Adipocyte (in vitro differentiated cells): ENCODE measurements around the gene TAAR5.
"Not testable (repeated sequence)": the region's sequence is repeated elsewhere in the genome, so short reads cannot be mapped to it uniquely, and the experiment has no call there.

Experiments used
- DNase-seq: peaks from one replicate; pipeline ENCODE4 v3.0.0-alpha.2; 2015; ENCODE audit warnings: low read depth
- H3K27me3 ChIP-seq: replicated peaks from 2 replicates; pipeline ENCODE4 v1.7.0; 2013; ENCODE audit warnings: mild to moderate bottlenecking, low read length, moderate library complexity; ENCODE audit not compliant: control insufficient read depth, insufficient read depth
- H3K36me3 ChIP-seq: 2 replicates; pipeline ENCODE4 v1.7.0; 2013; ENCODE audit warnings: low read length, mild to moderate bottlenecking, moderate library complexity; ENCODE audit not compliant: control insufficient read depth, insufficient read depth, severe bottlenecking
- H3K4me1 ChIP-seq: 2 replicates; pipeline ENCODE4 v1.7.0; 2013; ENCODE audit warnings: mild to moderate bottlenecking, low read length, moderate library complexity; ENCODE audit not compliant: control insufficient read depth, insufficient read depth
- H3K4me3 ChIP-seq: 2 replicates; pipeline ENCODE4 v1.7.0; 2013; ENCODE audit warnings: mild to moderate bottlenecking, low read length, moderate library complexity
- H3K9ac ChIP-seq: 2 replicates; pipeline ENCODE4 v1.7.0; 2013; ENCODE audit warnings: mild to moderate bottlenecking, low read length, moderate library complexity
- H3K9me3 ChIP-seq: 2 replicates; pipeline ENCODE4 v1.7.0; 2013; ENCODE audit warnings: mild to moderate bottlenecking, low read length, moderate library complexity; ENCODE audit not compliant: control insufficient read depth

The TAAR5 gene, protein sequence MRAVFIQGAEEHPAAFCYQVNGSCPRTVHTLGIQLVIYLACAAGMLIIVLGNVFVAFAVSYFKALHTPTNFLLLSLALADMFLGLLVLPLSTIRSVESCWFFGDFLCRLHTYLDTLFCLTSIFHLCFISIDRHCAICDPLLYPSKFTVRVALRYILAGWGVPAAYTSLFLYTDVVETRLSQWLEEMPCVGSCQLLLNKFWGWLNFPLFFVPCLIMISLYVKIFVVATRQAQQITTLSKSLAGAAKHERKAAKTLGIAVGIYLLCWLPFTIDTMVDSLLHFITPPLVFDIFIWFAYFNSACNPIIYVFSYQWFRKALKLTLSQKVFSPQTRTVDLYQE

GRCh38 chr6:132589454-132589853 lies at the start of gene TAAR5:
TSS of gene TAAR5 (minus strand) at chr6:132589741. CDS start at chr6:132589686, 55 bp downstream.
- no peak within 1 kb of the TSS for H3K9ac ChIP-seq
- H3K27me3 ChIP-seq: peaks cover 15% of the 10 kb centered on the region
- DNase-seq: no peak
- no peak within 1 kb of the TSS for H3K4me3 ChIP-seq
- no peaks in the 10 kb centered on the region for H3K4me1 ChIP-seq
- no peaks in the 10 kb centered on the region for H3K36me3 ChIP-seq
- H3K9me3 ChIP-seq: no peaks in the 10 kb centered on the region

DNA sequence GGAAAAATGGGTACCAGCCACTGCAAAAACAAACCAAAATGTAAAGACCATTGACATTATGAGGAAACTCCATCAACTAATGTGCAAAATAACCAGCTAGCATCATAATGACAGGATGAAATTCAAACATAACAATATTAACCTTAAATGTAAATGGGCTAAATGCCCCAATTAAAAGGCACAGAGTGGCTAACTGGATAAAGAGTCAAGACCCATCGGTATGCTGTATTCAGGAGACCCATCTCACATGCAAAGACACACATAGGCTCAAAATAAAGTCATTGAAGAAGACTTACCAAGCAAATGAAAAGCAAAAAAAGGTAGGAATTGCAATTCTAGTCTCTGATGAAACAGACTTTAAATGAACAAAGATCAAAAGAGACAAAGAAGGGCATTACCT lies 47.6 kb upstream of the TAAR5 start:
- H3K27me3 ChIP-seq: peaks cover 13% of the 10 kb centered on the region
- H3K36me3 ChIP-seq, H3K4me1 ChIP-seq, H3K9me3 ChIP-seq, H3K9ac ChIP-seq, H3K4me3 ChIP-seq, DNase-seq: not testable (repeated sequence)

DNA sequence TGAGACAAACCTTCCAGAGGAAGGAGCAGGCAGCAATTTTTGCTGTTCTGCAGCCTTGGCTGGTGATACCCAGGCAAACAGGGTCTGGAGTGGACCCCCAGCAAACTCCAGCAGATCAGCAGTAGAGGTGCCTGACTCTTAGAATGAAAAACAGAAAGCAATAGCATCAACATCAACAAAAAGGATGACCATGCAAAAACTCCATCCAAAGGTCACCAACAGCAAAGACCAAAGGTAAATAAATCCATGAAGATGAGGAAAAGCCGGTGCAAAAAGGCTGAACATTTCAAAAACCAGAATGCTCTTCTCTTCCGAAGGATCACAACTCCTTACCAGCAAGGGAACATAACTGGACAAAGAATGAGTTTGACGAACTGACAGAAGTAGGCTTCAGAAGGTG lies 46.4 kb upstream of the TAAR5 start:
- not testable (repeated sequence) for H3K4me1 ChIP-seq, H3K9ac ChIP-seq

DNA sequence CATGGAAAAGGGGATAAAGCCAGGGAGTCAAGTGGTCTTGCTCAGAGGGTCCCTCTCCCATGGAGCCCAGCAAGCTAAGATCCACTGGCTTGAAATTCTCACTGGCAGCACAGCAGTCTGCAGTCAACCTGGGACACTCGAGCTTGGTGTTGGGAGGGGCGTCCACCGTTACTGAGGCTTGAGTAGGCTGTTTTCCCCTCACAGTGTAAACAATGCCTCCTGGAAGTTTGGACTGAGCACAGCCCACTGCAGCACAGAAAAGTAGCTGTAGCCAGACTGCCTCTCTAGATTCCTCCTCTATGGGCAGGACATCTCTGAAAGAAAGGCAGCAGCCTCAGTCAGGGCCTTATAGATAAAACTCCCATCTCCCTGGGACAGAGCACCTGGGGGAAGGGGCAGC lies 45.7 kb upstream of the TAAR5 start:
- not testable (repeated sequence) for H3K36me3 ChIP-seq, H3K9me3 ChIP-seq, H3K9ac ChIP-seq, H3K4me1 ChIP-seq, H3K4me3 ChIP-seq, DNase-seq
- H3K27me3 ChIP-seq: peaks cover 24% of the 10 kb centered on the region

More for the DNA sequence above, 46.4 kb upstream of the TAAR5 start:
- H3K4me3 ChIP-seq, H3K36me3 ChIP-seq, H3K9me3 ChIP-seq, DNase-seq: not testable (repeated sequence)
- H3K27me3 ChIP-seq: peaks cover 22% of the 10 kb centered on the region

GRCh38 chr6:132634796-132635195 lies 45.3 kb upstream of the TAAR5 start:
- Histone ChIP-seq H3K4me3 (no peak overlapping the region), H3K9me3 (peaks cover 7% of the 10 kb centered on the region), H3K4me1 (no peaks in the 10 kb centered on the region), H3K9ac (no peak overlapping the region), H3K36me3 (no peaks in the 10 kb centered on the region), H3K27me3 (peaks cover 24% of the 10 kb centered on the region)
- no peak for DNase-seq

DNA sequence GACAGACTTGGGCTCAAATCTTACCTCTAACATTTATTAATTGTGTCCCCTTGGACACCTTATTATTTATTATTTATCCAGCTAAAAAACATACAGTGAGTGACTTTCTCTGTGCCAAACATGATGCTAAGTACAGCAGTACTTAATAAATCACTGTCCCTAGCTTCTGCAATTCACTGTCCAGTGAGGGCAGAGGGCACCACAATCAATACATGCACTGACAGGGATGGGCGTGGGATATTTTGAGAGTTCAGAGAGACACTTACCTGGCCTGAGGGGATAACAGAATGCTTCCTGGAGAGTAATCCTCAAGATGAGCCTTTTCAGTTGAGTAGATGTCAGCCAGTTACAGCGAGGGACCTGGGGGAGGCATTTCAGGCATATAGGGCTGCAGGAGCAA lies 43.8 kb upstream of the TAAR5 start:
- DNase-seq: no peak

DNA sequence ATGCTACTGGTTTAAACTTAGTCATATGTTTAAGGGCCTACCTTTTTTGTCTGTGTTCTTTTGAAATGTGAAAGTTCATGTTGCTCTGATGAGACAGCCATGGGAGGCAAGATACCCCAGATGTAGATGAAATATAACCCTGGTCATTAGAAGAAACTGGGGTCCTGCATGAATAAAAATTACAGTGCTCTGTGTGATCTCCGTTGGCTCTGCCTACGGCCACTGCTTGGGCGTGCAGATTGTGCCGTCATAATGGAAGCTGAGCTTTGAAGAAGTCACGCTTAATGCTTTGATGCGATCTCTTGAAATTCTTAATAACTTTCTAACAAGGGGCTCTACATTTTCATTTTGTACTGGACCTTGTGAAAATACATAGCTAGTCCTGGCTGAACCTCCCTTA lies 34.6 kb upstream of the TAAR5 start, which contains the start of gene TAAR2:
Gene TAAR2 (minus strand): TSS at position 101 of the 400 bp plus-strand sequence. CDS start 0 bp downstream, at position 101.
- DNase-seq: no peak
- H3K27me3 ChIP-seq: peaks cover 8% of the 10 kb centered on the region
- H3K4me3 ChIP-seq: no peak within 1 kb of the TSS
- H3K36me3 ChIP-seq: no peaks in the 10 kb centered on the region
- no peaks in the 10 kb centered on the region for H3K9me3 ChIP-seq
- H3K9ac ChIP-seq: no peak within 1 kb of the TSS
- no peaks in the 10 kb centered on the region for H3K4me1 ChIP-seq

More for the DNA sequence above, 43.8 kb upstream of the TAAR5 start:
- Histone ChIP-seq H3K9me3 (peaks cover 7% of the 10 kb centered on the region), H3K4me1 (no peaks in the 10 kb centered on the region), H3K9ac (no peak overlapping the region), H3K27me3 (peaks cover 24% of the 10 kb centered on the region), H3K36me3 (no peaks in the 10 kb centered on the region), H3K4me3 (no peak overlapping the region)

DNA sequence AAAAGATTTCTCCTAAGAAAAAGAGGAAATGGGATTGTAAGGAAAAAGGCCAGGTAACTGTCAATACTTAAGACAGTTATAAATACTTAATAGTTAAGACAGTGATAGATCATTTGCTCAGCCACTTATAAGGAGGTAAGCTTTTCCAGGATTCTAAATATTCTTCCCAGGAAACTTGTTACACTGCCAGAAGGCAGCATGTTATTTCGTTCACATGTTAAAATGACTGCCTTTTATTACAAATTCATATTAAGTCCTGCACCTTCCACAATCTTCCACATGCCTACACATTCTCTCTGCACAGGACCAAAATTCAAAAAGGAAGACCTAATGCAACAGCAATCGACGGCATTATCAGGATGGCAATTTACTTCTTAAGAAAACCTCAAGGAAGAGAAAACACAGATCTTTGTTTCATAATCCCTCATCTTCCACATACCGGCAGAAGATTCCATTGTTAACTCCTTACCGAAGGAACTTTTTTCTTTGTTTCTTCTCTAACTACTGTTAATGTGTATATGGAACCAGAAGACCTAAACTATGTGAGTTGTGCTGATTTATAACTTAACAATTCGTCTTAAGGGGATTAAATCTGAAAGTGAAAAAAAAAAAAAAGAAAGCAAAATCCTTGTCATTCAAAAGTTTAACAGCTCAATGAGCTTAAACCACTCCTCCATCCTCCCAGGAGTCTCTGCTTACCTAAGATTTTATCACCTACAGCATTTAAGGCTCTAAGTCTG lies 33.7 kb upstream of the TAAR5 start:
- peaks cover 8% of the 10 kb centered on the region for H3K27me3 ChIP-seq
- H3K9me3 ChIP-seq: no peaks in the 10 kb centered on the region
- H3K9ac ChIP-seq: no peak overlapping the region
- H3K4me1 ChIP-seq: no peaks in the 10 kb centered on the region
- no peak overlapping the region for H3K4me3 ChIP-seq
- no peaks in the 10 kb centered on the region for H3K36me3 ChIP-seq
- no peak for DNase-seq

GRCh38 chr6:132616677-132617076 lies 27.1 kb upstream of the TAAR5 start:
- Histone ChIP-seq H3K4me3 (no peak overlapping the region), H3K36me3 (no peaks in the 10 kb centered on the region), H3K9ac (no peak overlapping the region), H3K4me1 (no peaks in the 10 kb centered on the region), H3K9me3 (no peaks in the 10 kb centered on the region), H3K27me3 (no peaks in the 10 kb centered on the region)
- DNase-seq: no peak

GRCh38 chr6:132614554-132614953 lies 25.0 kb upstream of the TAAR5 start:
- no peak overlapping the region for H3K9ac ChIP-seq
- H3K27me3 ChIP-seq: no peaks in the 10 kb centered on the region
- no peaks in the 10 kb centered on the region for H3K36me3 ChIP-seq
- no peaks in the 10 kb centered on the region for H3K9me3 ChIP-seq
- DNase-seq: no peak
- H3K4me3 ChIP-seq: no peak overlapping the region
- H3K4me1 ChIP-seq: peaks cover 8% of the 10 kb centered on the region

DNA sequence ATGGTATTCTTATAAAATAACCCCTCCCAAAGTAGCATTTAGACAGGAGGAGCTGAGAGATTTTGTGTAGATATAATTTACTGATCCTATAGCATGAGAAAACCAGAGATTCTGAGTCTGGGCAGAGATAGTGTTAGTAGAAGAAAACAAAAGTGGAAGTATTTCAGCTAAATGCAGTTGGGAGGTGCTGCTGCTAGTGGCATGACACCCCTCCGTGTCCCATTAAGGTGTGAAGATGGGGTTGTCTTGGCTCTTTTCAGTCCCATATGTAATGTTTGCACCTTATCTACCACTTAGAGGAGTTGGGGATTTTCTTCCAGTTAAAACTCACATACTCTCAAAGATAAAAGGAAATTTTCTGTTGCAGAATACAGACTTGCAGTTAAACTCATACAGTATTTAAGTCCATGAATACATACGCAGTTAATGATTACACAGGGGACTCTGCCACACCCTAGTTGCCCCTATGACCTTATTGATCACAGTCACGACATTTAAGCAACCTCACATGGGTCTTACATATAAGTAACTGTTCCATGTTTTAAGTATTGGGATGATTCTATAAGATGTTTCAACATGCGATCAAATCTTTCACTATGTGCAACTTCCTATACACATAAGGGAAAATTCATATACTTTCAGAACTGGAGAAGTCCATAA lies 23.0 kb upstream of the TAAR5 start:
- Histone ChIP-seq H3K27me3 (no peaks in the 10 kb centered on the region), H3K4me3 (no peak overlapping the region), H3K9ac (no peak overlapping the region), H3K9me3 (no peaks in the 10 kb centered on the region), H3K4me1 (peaks cover 14% of the 10 kb centered on the region), H3K36me3 (no peaks in the 10 kb centered on the region)
- no peak for DNase-seq
